WTC11 (cell line): ENCODE results near the gene CAPSL.

Experiments used
- ATF2 ChIP-seq: sonication (generic); formaldehyde crosslinking; IDR thresholded peaks from 2 replicates; pipeline ENCODE4 v1.8.1; 2022; ENCODE audit warnings: low read depth, missing genetic modification reagents, borderline replicate concordance
- ATF3 ChIP-seq: sonication (generic); formaldehyde crosslinking; conservative IDR thresholded peaks from 2 replicates; pipeline ENCODE4 v1.8.1; 2022; ENCODE audit warnings: mild to moderate bottlenecking, missing genetic modification reagents
- CREB1 ChIP-seq: sonication (generic); formaldehyde crosslinking; IDR thresholded peaks from 2 replicates; pipeline ENCODE4 v1.8.0; 2023; ENCODE audit warnings: mild to moderate bottlenecking, missing genetic modification reagents
- CTCF ChIP-seq: fragments of 200-600 bp; IDR thresholded peaks from 2 replicates; pipeline ENCODE4 v1.8.0; 2022; ENCODE audit warnings: antibody characterized with exemption
- FOXK1 ChIP-seq: sonication (generic); formaldehyde crosslinking; IDR thresholded peaks from 2 replicates; pipeline ENCODE4 v1.8.0; 2022; ENCODE audit warnings: mild to moderate bottlenecking, moderate library complexity, missing genetic modification reagents
- GABPB1 ChIP-seq: sonication (generic); formaldehyde crosslinking; IDR thresholded peaks from 2 replicates; pipeline ENCODE4 v1.8.1; 2023; ENCODE audit warnings: mild to moderate bottlenecking, missing genetic modification reagents
- IRF1 ChIP-seq: sonication (generic); formaldehyde crosslinking; IDR thresholded peaks from 2 replicates; pipeline ENCODE4 v1.8.0; 2023; ENCODE audit warnings: missing genetic modification reagents
- NFYB ChIP-seq: sonication (generic); formaldehyde crosslinking; conservative IDR thresholded peaks from 2 replicates; pipeline ENCODE4 v1.8.0; 2022; ENCODE audit warnings: low read depth, missing genetic modification reagents
- NR1H2 ChIP-seq: sonication (generic); formaldehyde crosslinking; IDR thresholded peaks from 2 replicates; pipeline ENCODE4 v1.9.0; 2021; ENCODE audit warnings: mild to moderate bottlenecking, moderate library complexity, missing genetic modification reagents
- NR3C1 ChIP-seq: sonication (generic); formaldehyde crosslinking; conservative IDR thresholded peaks from 2 replicates; pipeline ENCODE4 v1.8.1; 2023; ENCODE audit warnings: low read depth, mild to moderate bottlenecking, missing genetic modification reagents
- SP1 ChIP-seq: sonication (generic); formaldehyde crosslinking; conservative IDR thresholded peaks from 2 replicates; pipeline ENCODE4 v1.8.1; 2022; ENCODE audit warnings: missing genetic modification reagents
- STAT6 ChIP-seq: sonication (generic); formaldehyde crosslinking; conservative IDR thresholded peaks from 2 replicates; pipeline ENCODE4 v1.8.1; 2023; ENCODE audit warnings: mild to moderate bottlenecking, low read depth, missing genetic modification reagents, moderate library complexity
- ZBTB21 ChIP-seq: sonication (generic); formaldehyde crosslinking; IDR thresholded peaks from 2 replicates; pipeline ENCODE4 v1.8.1; 2023; ENCODE audit warnings: mild to moderate bottlenecking, missing genetic modification reagents, borderline replicate concordance

GRCh38 chr5:35876454-35876853 is 62.0 kb downstream of the CAPSL start:
- TF ChIP-seq CTCF (no peak), NFYB (no peak), FOXK1 (CRISPR knock-in tag) (no peak), GABPB1 (CRISPR knock-in tag) (no peak), SP1 (CRISPR knock-in tag) (no peak), ATF3 (CRISPR knock-in tag) (no peak), CREB1 (CRISPR knock-in tag) (no peak), STAT6 (no peak), ZBTB21 (CRISPR knock-in tag) (no peak), ATF2 (CRISPR knock-in tag) (no peak), IRF1 (CRISPR knock-in tag) (no peak), NR3C1 (CRISPR knock-in tag) (no peak), NR1H2 (CRISPR knock-in tag) (no peak)
